CD8-positive, alpha-beta memory T cell (primary cell): ENCODE measurements around the gene VWF. TPM values are rescaled to one million over a fixed set of nuclear protein-coding genes. Genes with fewer than 3 reads are reported as not detected.

Source experiments
- CTCF ChIA-PET: fragments of 350-600 bp; sonication (Branson Sonifier 250); formaldehyde crosslinking; loops from one replicate; lab custom pipeline; 2021; ENCODE audit warnings: antibody characterized with exemption; lab: Charles Lee
- POLR2A ChIA-PET: fragments of 350-600 bp; sonication (Branson Sonifier 250); formaldehyde crosslinking; loops from one replicate; lab custom pipeline; 2021; ENCODE audit warnings: antibody characterized with exemption; lab: Charles Lee
- DNase-seq, 5 donors: peaks; one replicate each; pipeline versions ENCODE4 v3.0.0 to v3.0.0-alpha.2; 2020 to 2022; ENCODE audit warnings: mixed read lengths in 1 of 5
- H3K27ac ChIP-seq: one replicate; pipeline ENCODE4 v1.7.0; 2013; ENCODE audit warnings: low read depth, mild to moderate bottlenecking, low read length, moderate library complexity
- H3K27me3 ChIP-seq: 2 replicates; pipeline ENCODE4 v1.7.0; 2013; ENCODE audit warnings: low read length, mild to moderate bottlenecking; ENCODE audit not compliant: insufficient read depth, poor library complexity, severe bottlenecking
- H3K36me3 ChIP-seq: 2 replicates; pipeline ENCODE4 v1.7.0; 2013; ENCODE audit warnings: mild to moderate bottlenecking, low read length, moderate library complexity; ENCODE audit not compliant: insufficient read depth
- H3K4me1 ChIP-seq: 2 replicates; pipeline ENCODE4 v1.7.0; 2013; ENCODE audit warnings: mild to moderate bottlenecking, low read length, moderate library complexity; ENCODE audit not compliant: insufficient read depth
- H3K4me3 ChIP-seq: 2 replicates; pipeline ENCODE4 v1.7.0; 2013; ENCODE audit warnings: mild to moderate bottlenecking, low read length
- H3K9me3 ChIP-seq: 2 replicates; pipeline ENCODE4 v1.7.0; 2013; ENCODE audit warnings: mild to moderate bottlenecking, low read length
- H3K27ac Mint-ChIP-seq, 8 donors: one replicate each; pipeline ENCODE4 v1.8.0; 2020 to 2021; ENCODE audit warnings: mixed read lengths in 8 of 8, mild to moderate bottlenecking in 6 of 8, inconsistent platforms in 3 of 8, moderate library complexity in 3 of 8
- H3K27me3 Mint-ChIP-seq, 2 donors: one replicate each; pipeline ENCODE4 v1.8.0; 2020 to 2021; ENCODE audit warnings: mixed read lengths in 2 of 2, mild to moderate bottlenecking in 1 of 2, moderate library complexity in 1 of 2
- H3K36me3 Mint-ChIP-seq, 3 donors: one replicate each; pipeline ENCODE4 v1.8.0; 2020 to 2021; ENCODE audit warnings: mixed read lengths in 3 of 3, inconsistent platforms in 1 of 3, mild to moderate bottlenecking in 1 of 3
- H3K4me1 Mint-ChIP-seq, 3 donors: one replicate each; pipeline ENCODE4 v1.8.0; 2020 to 2021; ENCODE audit warnings: mixed read lengths in 3 of 3, inconsistent platforms in 1 of 3, mild to moderate bottlenecking in 1 of 3
- H3K4me3 Mint-ChIP-seq, 7 donors: one replicate each; pipeline ENCODE4 v1.8.0; 2020 to 2021; ENCODE audit warnings: mixed read lengths in 7 of 7, mild to moderate bottlenecking in 6 of 7, moderate library complexity in 4 of 7, inconsistent platforms in 2 of 7
- H3K9me3 Mint-ChIP-seq, 5 donors: one replicate each; pipeline ENCODE4 v1.8.0; 2020 to 2022; ENCODE audit warnings: mixed read lengths in 5 of 5, mild to moderate bottlenecking in 3 of 5, moderate library complexity in 2 of 5, inconsistent platforms in 1 of 5
- polyA plus RNA-seq: library from polyadenylated mRNA; unstranded; fragments of 300-500 nt; fragmentation: Illumina TruSeq; gene quantifications from one replicate; pipeline ENCODE4 v1.2.3, GENCODE V29; 2021
- total RNA-seq, 2 experiments: library from RNA; stranded (reverse); gene quantifications; one replicate each; pipeline ENCODE4 v1.2.3, GENCODE V29; 2021

The VWF gene
- under 1 TPM in 1 of 2 experiments, not detected in 1; 0.02 TPM for total RNA-seq
- not detected for polyA plus RNA-seq

GRCh38 chr12:6124411-6125309 lies at the start of gene VWF:
TSS of gene VWF (minus strand) at chr12:6124670. CDS start at chr12:6123196, 1,474 bp downstream.
- ChIA-PET POLR2A (no interaction called here), CTCF (no interaction called here)
- no peak within 1 kb of the TSS for H3K4me3 ChIP-seq
- H3K27ac Mint-ChIP-seq = peak within 1 kb of the TSS in 1 of 8 donors; percentile 43
- H3K27me3 Mint-ChIP-seq = peaks cover 9 to 22% of the 10 kb centered on the region in 2 donors
- no peaks in the 10 kb centered on the region for H3K9me3 Mint-ChIP-seq
- H3K4me1 ChIP-seq = no peaks in the 10 kb centered on the region
- no peaks in the 10 kb centered on the region for H3K27me3 ChIP-seq
- no peaks in the 10 kb centered on the region for H3K36me3 ChIP-seq
- H3K4me1 Mint-ChIP-seq = no peaks in the 10 kb centered on the region
- H3K4me3 Mint-ChIP-seq = no peak within 1 kb of the TSS
- DNase-seq = no peak
- H3K27ac ChIP-seq = no peak within 1 kb of the TSS
- H3K36me3 Mint-ChIP-seq = no peaks in the 10 kb centered on the region
- H3K9me3 ChIP-seq = no peaks in the 10 kb centered on the region

GRCh38 chr12:6172862-6173261 lies 48.4 kb upstream of the VWF start:
- H3K27ac Mint-ChIP-seq = no peak overlapping the region
- H3K27me3 Mint-ChIP-seq = peaks cover 7 to 21% of the 10 kb centered on the region in 2 donors
- POLR2A ChIA-PET = no interaction called here
- peaks cover 14% of the 10 kb centered on the region for H3K4me1 ChIP-seq
- peaks cover 12 to 16% (median 13%) of the 10 kb centered on the region in 3 donors for H3K4me1 Mint-ChIP-seq
- no peaks in the 10 kb centered on the region for H3K36me3 Mint-ChIP-seq
- CTCF ChIA-PET = no interaction called here
- no peaks in the 10 kb centered on the region for H3K9me3 Mint-ChIP-seq
- H3K4me3 Mint-ChIP-seq = no peak overlapping the region
- no peak for DNase-seq
- H3K27ac ChIP-seq = no peak overlapping the region
- H3K36me3 ChIP-seq = no peaks in the 10 kb centered on the region
- no peaks in the 10 kb centered on the region for H3K27me3 ChIP-seq
- H3K9me3 ChIP-seq = no peaks in the 10 kb centered on the region
- no peak overlapping the region for H3K4me3 ChIP-seq

- Mint-ChIP-seq H3K4me3 (no peak overlapping the region), H3K4me1 (peaks cover 20 to 24% (median 21%) of the 10 kb centered on the region in 3 donors), H3K27me3 (peaks cover 7 to 25% of the 10 kb centered on the region in 2 donors), H3K27ac (no peak overlapping the region), H3K9me3 (no peaks in the 10 kb centered on the region), H3K36me3 (no peaks in the 10 kb centered on the region)
- H3K9me3 ChIP-seq = no peaks in the 10 kb centered on the region
- CTCF ChIA-PET = no interaction called here
- no peak for DNase-seq
- H3K27ac ChIP-seq = no peak overlapping the region
- no peaks in the 10 kb centered on the region for H3K27me3 ChIP-seq
- peaks cover 21% of the 10 kb centered on the region for H3K4me1 ChIP-seq
- POLR2A ChIA-PET = no interaction called here
- H3K4me3 ChIP-seq = no peak overlapping the region
- no peaks in the 10 kb centered on the region for H3K36me3 ChIP-seq
Measured at GRCh38 chr12:6172086-6172485, 47.6 kb upstream of the VWF start.

GRCh38 chr12:6171409-6172015 lies 47.0 kb upstream of the VWF start:
- Mint-ChIP-seq H3K36me3 (no peaks in the 10 kb centered on the region), H3K27me3 (peaks cover 7 to 23% of the 10 kb centered on the region in 2 donors), H3K4me3 (no peak overlapping the region), H3K27ac (peak overlapping the region in 1 of 8 donors; percentile 22), H3K9me3 (no peaks in the 10 kb centered on the region), H3K4me1 (peaks cover 21 to 24% (median 22%) of the 10 kb centered on the region in 3 donors)
- H3K27ac ChIP-seq = no peak overlapping the region
- H3K9me3 ChIP-seq = no peaks in the 10 kb centered on the region
- ChIA-PET CTCF (interaction anchor here (0.7 kb wide), 2 partner anchors 24 to 108 kb away, joined by 3 read pairs; no protein-coding TSS in a partner anchor), POLR2A (no interaction called here)
- H3K4me3 ChIP-seq = no peak overlapping the region
- no peaks in the 10 kb centered on the region for H3K27me3 ChIP-seq
- peaks cover 24% of the 10 kb centered on the region for H3K4me1 ChIP-seq
- DNase-seq = no peak
- H3K36me3 ChIP-seq = no peaks in the 10 kb centered on the region

GRCh38 chr12:6167327-6168280 lies 43.1 kb upstream of the VWF start:
- POLR2A ChIA-PET = no interaction called here
- Histone ChIP-seq H3K27ac (peak overlapping the region; percentile 14), H3K4me3 (no peak overlapping the region), H3K27me3 (no peaks in the 10 kb centered on the region), H3K36me3 (no peaks in the 10 kb centered on the region), H3K4me1 (peaks cover 24% of the 10 kb centered on the region), H3K9me3 (no peaks in the 10 kb centered on the region)
- Mint-ChIP-seq H3K9me3 (no peaks in the 10 kb centered on the region), H3K36me3 (no peaks in the 10 kb centered on the region), H3K27me3 (peaks cover 9 to 27% of the 10 kb centered on the region in 2 donors), H3K4me3 (peak overlapping the region in 4 of 7 donors; percentile 28 to 55 (median 40)), H3K27ac (peak overlapping the region in 3 of 8 donors; percentile 46 to 72 (median 70)), H3K4me1 (peaks cover 21 to 24% (median 22%) of the 10 kb centered on the region in 3 donors)
- DNase-seq = peak in 1 of 5 donors; percentile 60
- CTCF ChIA-PET = interaction anchor here (1.0 kb wide), 1 partner anchor 10 kb away, joined by 3 read pairs; no protein-coding TSS in a partner anchor

GRCh38 chr12:6166808-6167207 lies 42.3 kb upstream of the VWF start:
- CTCF ChIA-PET = interaction anchor here (1.0 kb wide), 1 partner anchor 9 kb away, joined by 3 read pairs; no protein-coding TSS in a partner anchor
- no peaks in the 10 kb centered on the region for H3K36me3 Mint-ChIP-seq
- H3K4me3 ChIP-seq = no peak overlapping the region
- peaks cover 21 to 24% (median 22%) of the 10 kb centered on the region in 3 donors for H3K4me1 Mint-ChIP-seq
- H3K9me3 Mint-ChIP-seq = no peaks in the 10 kb centered on the region
- DNase-seq = no peak
- peak overlapping the region in 1 of 7 donors; percentile 32 for H3K4me3 Mint-ChIP-seq
- no peaks in the 10 kb centered on the region for H3K27me3 ChIP-seq
- H3K9me3 ChIP-seq = no peaks in the 10 kb centered on the region
- H3K4me1 ChIP-seq = peaks cover 24% of the 10 kb centered on the region
- H3K27me3 Mint-ChIP-seq = peaks cover 5 to 24% of the 10 kb centered on the region in 2 donors
- POLR2A ChIA-PET = no interaction called here
- no peaks in the 10 kb centered on the region for H3K36me3 ChIP-seq
- peak overlapping the region in 1 of 8 donors; percentile 69 for H3K27ac Mint-ChIP-seq
- H3K27ac ChIP-seq = no peak overlapping the region

- Histone ChIP-seq H3K27ac (no peak overlapping the region), H3K27me3 (no peaks in the 10 kb centered on the region), H3K4me3 (no peak overlapping the region), H3K9me3 (no peaks in the 10 kb centered on the region), H3K36me3 (no peaks in the 10 kb centered on the region), H3K4me1 (peaks cover 24% of the 10 kb centered on the region)
- H3K4me3 Mint-ChIP-seq = no peak overlapping the region
- H3K27me3 Mint-ChIP-seq = peaks cover 9 to 31% of the 10 kb centered on the region in 2 donors
- ChIA-PET CTCF (no interaction called here), POLR2A (interaction anchor here (0.6 to 0.7 kb wide), 2 partner anchors 97 to 108 kb away, joined by 4 to 5 read pairs; no protein-coding TSS in a partner anchor)
- no peak overlapping the region for H3K27ac Mint-ChIP-seq
- peaks cover 21 to 24% (median 22%) of the 10 kb centered on the region in 3 donors for H3K4me1 Mint-ChIP-seq
- no peak for DNase-seq
- H3K9me3 Mint-ChIP-seq = no peaks in the 10 kb centered on the region
- H3K36me3 Mint-ChIP-seq = no peaks in the 10 kb centered on the region
Measured at GRCh38 chr12:6165395-6165794, 40.9 kb upstream of the VWF start.
